IMR-90 (cell line): Measurements from ENCODE around the gene ISCA2. TPM values are rescaled to one million over a fixed set of nuclear protein-coding genes. Genes with fewer than 3 reads are reported as not detected.

ENCODE experiments used
- ATAC-seq: fragments of 200-7000 bp; cut with Tn5 transposase; 2 replicates; pipeline ENCODE4 v1.9.1; 2020; ENCODE audit warnings: low read depth, mild to moderate bottlenecking, moderate library complexity
- BruUV-seq: library from RNA; stranded (reverse); fragments of 400-500 nt; replicated peaks from 2 replicates; lab custom pipeline; 2021; lab: Mats Ljungman, UMichigan
- CTCF ChIA-PET: fragments of 300-600 bp; formaldehyde crosslinking; extraction: SDS; loops from one replicate; lab custom pipeline; 2021; ENCODE audit warnings: antibody characterized with exemption; lab: Yijun Ruan, JAX
- POLR2A ChIA-PET: fragments of 300-600 bp; sonication (Branson Sonifier 250); formaldehyde crosslinking; loops from one replicate; lab custom pipeline; 2022; ENCODE audit warnings: antibody characterized with exemption; ENCODE audit not compliant: unreplicated experiment; lab: Charles Lee
- DNase-seq: peaks from one replicate; pipeline ENCODE4 v3.0.0; 2013
- H2AFZ ChIP-seq: replicated peaks from 2 replicates; pipeline ENCODE3; 2013; ENCODE audit warnings: low read length, mild to moderate bottlenecking; ENCODE audit not compliant: poor library complexity
- H2AK5ac ChIP-seq: 2 replicates; pipeline ENCODE4 v1.6.1; 2013; ENCODE audit warnings: low read depth, low read length, inconsistent platforms
- H2AK9ac ChIP-seq: replicated peaks from 2 replicates; pipeline ENCODE3; 2013; ENCODE audit warnings: mild to moderate bottlenecking, low read depth, low read length, moderate library complexity; ENCODE audit not compliant: poor library complexity
- H2BK120ac ChIP-seq: 2 replicates; pipeline ENCODE4 v1.6.1; 2013; ENCODE audit warnings: low read depth, low read length, inconsistent platforms
- H2BK15ac ChIP-seq: 3 replicates; pipeline ENCODE4 v1.6.1; 2013; ENCODE audit warnings: low read depth, low read length, inconsistent platforms
- H2BK20ac ChIP-seq: 2 replicates; pipeline ENCODE4 v1.6.1; 2013; ENCODE audit warnings: low read depth, mild to moderate bottlenecking, inconsistent platforms, low read length, moderate library complexity
- H2BK5ac ChIP-seq: 2 replicates; pipeline ENCODE4 v1.6.1; 2013; ENCODE audit warnings: mild to moderate bottlenecking, low read depth, low read length, inconsistent platforms; ENCODE audit not compliant: poor library complexity, severe bottlenecking
- H3K14ac ChIP-seq: replicated peaks from 2 replicates; pipeline ENCODE4 v1.6.1; 2013; ENCODE audit warnings: low read depth, low read length, inconsistent platforms
- H3K18ac ChIP-seq: 2 replicates; pipeline ENCODE4 v1.6.1; 2013; ENCODE audit warnings: low read depth, low read length, control low read depth
- H3K23ac ChIP-seq: 2 replicates; pipeline ENCODE4 v1.6.1; 2013; ENCODE audit warnings: low read depth, low read length, inconsistent platforms
- H3K27ac ChIP-seq: 2 replicates; pipeline ENCODE4 v1.5.1; 2013; ENCODE audit warnings: mild to moderate bottlenecking, control low read depth, low read length; ENCODE audit not compliant: insufficient read depth
- H3K27me3 ChIP-seq: 2 replicates; pipeline ENCODE4 v1.6.1; 2013; ENCODE audit warnings: low read length; ENCODE audit not compliant: control insufficient read depth, insufficient read depth
- H3K36me3 ChIP-seq: 2 replicates; pipeline ENCODE4 v1.6.1; 2013; ENCODE audit warnings: low read length, mixed read lengths; ENCODE audit not compliant: control insufficient read depth, insufficient read depth
- H3K4ac ChIP-seq: 2 replicates; pipeline ENCODE4 v1.6.1; 2013; ENCODE audit warnings: low read depth, low read length, inconsistent platforms
- H3K4me1 ChIP-seq: 2 replicates; pipeline ENCODE4 v1.6.1; 2013; ENCODE audit warnings: low read length, mixed read lengths; ENCODE audit not compliant: control insufficient read depth, insufficient read depth
- H3K4me2 ChIP-seq: 2 replicates; pipeline ENCODE4 v1.6.1; 2013; ENCODE audit warnings: low read depth, mild to moderate bottlenecking, control low read depth, low read length, moderate library complexity
- H3K4me3 ChIP-seq: 2 replicates; pipeline ENCODE4 v1.5.1; 2013; ENCODE audit warnings: low read depth, mild to moderate bottlenecking, control low read depth, low read length, moderate library complexity; ENCODE audit not compliant: insufficient read depth
- H3K56ac ChIP-seq: 2 replicates; pipeline ENCODE4 v1.6.1; 2013; ENCODE audit warnings: low read length, inconsistent platforms; ENCODE audit not compliant: insufficient read depth; ENCODE audit errors: extremely low read depth
- H3K79me1 ChIP-seq, 2 experiments: 2 replicates each; pipeline ENCODE4 v1.6.1; 2013; ENCODE audit warnings: low read length in 2 of 2, inconsistent platforms in 1 of 2, low read depth in 1 of 2
- H3K9ac ChIP-seq: 2 replicates; pipeline ENCODE4 v1.6.1; 2013; ENCODE audit warnings: low read depth, low read length, control low read depth
- H3K9me1 ChIP-seq: 2 replicates; pipeline ENCODE4 v1.6.1; 2013; ENCODE audit warnings: low read length, inconsistent platforms; ENCODE audit not compliant: insufficient read depth
- H3K9me3 ChIP-seq: 2 replicates; pipeline ENCODE4 v1.6.1; 2013; ENCODE audit warnings: low read length; ENCODE audit not compliant: control insufficient read depth, insufficient read depth
- H4K20me1 ChIP-seq: 2 replicates; pipeline ENCODE4 v1.6.1; 2013; ENCODE audit warnings: low read length, inconsistent platforms; ENCODE audit not compliant: insufficient read depth
- H4K5ac ChIP-seq: 2 replicates; pipeline ENCODE4 v1.6.1; 2013; ENCODE audit warnings: mild to moderate bottlenecking, low read depth, low read length, control low read depth
- H4K8ac ChIP-seq, 2 experiments: 2 replicates each; pipeline ENCODE4 v1.6.1; 2013; ENCODE audit warnings: low read depth in 2 of 2, low read length in 2 of 2, control low read depth in 1 of 2, inconsistent platforms in 1 of 2
- H4K91ac ChIP-seq: 2 replicates; pipeline ENCODE4 v1.6.1; 2013; ENCODE audit warnings: low read depth, low read length, inconsistent platforms; ENCODE audit not compliant: insufficient read depth
- BHLHE40 ChIP-seq: fragments of 150-350 bp; IDR thresholded peaks from 2 replicates; pipeline ENCODE4 v1.6.1; 2016; ENCODE audit warnings: mild to moderate bottlenecking, low read depth, low read length
- CEBPB ChIP-seq: IDR thresholded peaks from 2 replicates; pipeline ENCODE4 v1.6.1; 2012; ENCODE audit warnings: low read depth, low read length, improper control_type of control experiment
- CHD1 ChIP-seq: IDR thresholded peaks from 2 replicates; pipeline ENCODE4 v1.6.1; 2012; ENCODE audit warnings: low read depth, low read length, improper control_type of control experiment
- CTCF ChIP-seq: conservative IDR thresholded peaks from 2 replicates; pipeline ENCODE4 v1.5.1; 2012; ENCODE audit warnings: mild to moderate bottlenecking, low read depth, low read length, improper control_type of control experiment
- FOS ChIP-seq: fragments of 150-350 bp; IDR thresholded peaks from 2 replicates; pipeline ENCODE4 v1.6.1; 2016; ENCODE audit warnings: low read depth, low read length
- MAFK ChIP-seq: IDR thresholded peaks from 2 replicates; pipeline ENCODE4 v1.6.1; 2012; ENCODE audit warnings: low read depth, low read length, improper control_type of control experiment
- MXI1 ChIP-seq: IDR thresholded peaks from 2 replicates; pipeline ENCODE4 v1.6.1; 2012; ENCODE audit warnings: low read depth, mild to moderate bottlenecking, low read length, moderate library complexity, borderline replicate concordance
- NFE2L2 ChIP-seq: fragments of 150-350 bp; IDR thresholded peaks from 2 replicates; pipeline ENCODE4 v1.6.1; 2016; ENCODE audit warnings: low read depth, mild to moderate bottlenecking, low read length
- POLR2A ChIP-seq: IDR thresholded peaks from 2 replicates; pipeline ENCODE4 v1.6.1; 2012; ENCODE audit warnings: mild to moderate bottlenecking, low read depth, low read length
- RAD21 ChIP-seq: IDR thresholded peaks from 2 replicates; pipeline ENCODE4 v1.6.1; 2012; ENCODE audit warnings: low read length, improper control_type of control experiment
- RCOR1 ChIP-seq: IDR thresholded peaks from 2 replicates; pipeline ENCODE4 v1.6.1; 2012; ENCODE audit warnings: mild to moderate bottlenecking, low read length, improper control_type of control experiment; ENCODE audit not compliant: insufficient replicate concordance
- RFX5 ChIP-seq: IDR thresholded peaks from 2 replicates; pipeline ENCODE4 v1.8.0; 2012; ENCODE audit warnings: low read depth, mild to moderate bottlenecking, low read length, moderate library complexity
- SMC3 ChIP-seq: fragments of 150-350 bp; IDR thresholded peaks from 2 replicates; pipeline ENCODE4 v1.6.1; 2016; ENCODE audit warnings: low read depth, mild to moderate bottlenecking, antibody characterized with exemption, low read length, moderate library complexity
- WGBS, 2 experiments: methylation state at CpG; one replicate each; pipeline versions ENCODE4 v1.1.5 to v1.1.7; 2013; ENCODE audit warnings: missing lambda C conversion rate in 2 of 2; ENCODE audit not compliant: insufficient read length in 1 of 2; ENCODE audit errors: extremely low coverage in 2 of 2; 5-methylcytosine and 5-hydroxymethylcytosine counted together
- dilution Hi-C: fragments of 300-500 bp; cut with HindIII; formaldehyde crosslinking; loops from one replicate; pipeline ENCODE4 v1.14.3; 2018; ENCODE audit warnings: low sequenced_read_pairs; ENCODE audit not compliant: unreplicated experiment
- in situ Hi-C: fragments of 300-500 bp; cut with MboI; formaldehyde crosslinking; loops from 3 replicates; pipeline ENCODE4 v1.14.3; 2019; ENCODE audit warnings: low sequenced_read_pairs, inconsistent platforms, mixed read lengths
- intact Hi-C: fragments of 100-400 bp; cut with micrococcal nuclease; formaldehyde crosslinking; loops from 2 replicates; pipeline ENCODE4 v1.10.0; 2022
- polyA plus RNA-seq, 3 experiments: library from polyadenylated mRNA; depleted of rRNA; stranded (reverse); fragments of >200 nt; gene quantifications; 2 replicates each; pipeline ENCODE4 v1.2.3, GENCODE V29; 2012; ENCODE audit warnings: low replicate concordance in 1 of 3
- total RNA-seq: library from RNA; depleted of rRNA; stranded (reverse); fragments of >200 nt; gene quantifications from 2 replicates; pipeline ENCODE4 v1.2.3, GENCODE V29; 2012

The ISCA2 gene
- total and polyA plus RNA-seq, 2 of the 4 experiments (the other 2 are of a cell fraction) = 5.4 to 25.7 TPM

DNA sequence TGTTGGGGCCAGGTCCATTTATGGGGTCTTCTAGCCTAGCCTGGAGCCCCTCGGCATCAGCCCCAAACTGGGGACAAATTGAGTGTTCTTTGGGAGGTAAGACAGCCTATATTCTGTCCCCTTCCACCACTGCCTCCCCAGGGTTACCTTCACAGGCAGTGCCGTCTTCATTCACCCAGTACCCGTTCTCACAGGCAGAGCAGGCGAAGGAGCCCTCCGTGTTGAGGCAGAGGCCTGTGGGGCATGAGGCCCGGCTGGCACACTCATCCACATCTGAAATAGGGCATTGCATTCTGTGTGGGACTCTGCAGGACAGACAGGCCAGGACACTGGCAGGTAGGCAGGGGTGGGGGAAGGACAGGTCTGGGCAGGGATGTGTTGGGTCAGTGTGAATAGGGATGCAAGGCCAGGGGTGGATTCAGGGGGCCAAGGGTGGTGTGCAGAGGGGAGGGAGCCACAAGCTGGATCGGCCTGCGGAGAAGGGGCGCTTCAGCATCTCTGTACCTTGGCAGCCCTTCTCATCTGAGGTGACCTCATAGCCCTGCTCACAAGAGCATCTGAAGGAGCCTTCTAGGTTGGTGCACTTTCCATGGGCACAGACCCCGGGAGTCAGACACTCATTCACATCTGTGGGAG is 16.1 kb downstream of the ISCA2 start:
- no peak overlapping the region for H3K14ac ChIP-seq
- DNase-seq = no peak
- H3K18ac ChIP-seq = no peak overlapping the region
- H4K91ac ChIP-seq = peak overlapping the region; percentile 12; the same call in 1 of the 2 replicates
- peaks cover 26% of the 10 kb centered on the region for H3K9me1 ChIP-seq
- 74% methylated on average over 4 of the region's 10 CpGs; no CpG with 5 or more reads in 1 of the 2 experiments for WGBS, 2 experiments
- no peak overlapping the region for H4K8ac ChIP-seq
- H3K36me3 ChIP-seq = peaks cover 13% of the 10 kb centered on the region
- H3K79me1 ChIP-seq = peaks cover 0 to 4% of the 10 kb centered on the region in 2 experiments; a peak in 1 of 4 replicates
- no peak overlapping the region; the same call in 1 of the 2 replicates for H2AK5ac ChIP-seq
- no peak for TF ChIP-seq FOS
- TF ChIP-seq MAFK = no peak
- no peak for TF ChIP-seq CEBPB
- TF ChIP-seq RAD21 = no peak
- TF ChIP-seq BHLHE40 = no peak
- no peak for TF ChIP-seq MXI1
- no peak for TF ChIP-seq CTCF
- TF ChIP-seq SMC3 = no peak
- no peak for TF ChIP-seq RFX5
- no peak for TF ChIP-seq CHD1
- TF ChIP-seq NFE2L2 = no peak
- TF ChIP-seq RCOR1 = no peak
- TF ChIP-seq POLR2A = no peak
- no peak overlapping the region for H3K4me3 ChIP-seq
- dilution Hi-C loops (no loop called here), intact Hi-C loops (no loop called here), in situ Hi-C loops (loop anchor here (10.0 kb wide), 1 partner anchor 285 kb away; no protein-coding TSS in a partner anchor)
- peaks cover 19% of the 10 kb centered on the region for H3K4me1 ChIP-seq
- no peaks in the 10 kb centered on the region for H3K27me3 ChIP-seq
- ChIA-PET CTCF (no interaction called here), POLR2A (no interaction called here)
- H3K9ac ChIP-seq = no peak overlapping the region
- no peak overlapping the region for H2BK20ac ChIP-seq
- H2AK9ac ChIP-seq = no peak overlapping the region
- H3K9me3 ChIP-seq = no peaks in the 10 kb centered on the region
- H2BK5ac ChIP-seq = no peak overlapping the region
- no TSS peak for BruUV-seq
- H4K5ac ChIP-seq = no peak overlapping the region
- no peak overlapping the region for H2BK15ac ChIP-seq
- H3K4me2 ChIP-seq = no peak overlapping the region
- H2BK120ac ChIP-seq = no peak overlapping the region
- no peak overlapping the region for H3K4ac ChIP-seq
- no peak overlapping the region for H3K23ac ChIP-seq
- no peak overlapping the region for H3K27ac ChIP-seq
- H2AFZ ChIP-seq = no peak overlapping the region
- no peak overlapping the region for H3K56ac ChIP-seq
- H4K20me1 ChIP-seq = no peaks in the 10 kb centered on the region
- ATAC-seq = no peak
